Caco-2 (cell line): ENCODE results near the gene ZSCAN23. TPM values are rescaled to one million over a fixed set of nuclear protein-coding genes. Genes with fewer than 3 reads are reported as not detected.

Experiments used
- BruUV-seq: library from RNA; stranded (reverse); fragments of 400-500 nt; replicated peaks from 2 replicates; lab custom pipeline; 2021; lab: Mats Ljungman, UMichigan
- CTCF ChIA-PET: fragments of 300-600 bp; sonication (Branson Sonifier 250); formaldehyde crosslinking; loops from one replicate; lab custom pipeline; 2022; ENCODE audit warnings: antibody characterized with exemption; lab: Charles Lee
- POLR2A ChIA-PET: fragments of 300-600 bp; sonication (Branson Sonifier 250); formaldehyde crosslinking; loops from one replicate; lab custom pipeline; 2022; ENCODE audit warnings: antibody characterized with exemption; lab: Charles Lee
- DNase-seq, 2 experiments: peaks; one replicate each; pipeline versions ENCODE4 v3.0.0 to v3.0.0-alpha.2; 2020 to 2022
- H3K27me3 ChIP-seq: replicated peaks from 2 replicates; pipeline ENCODE4 v1.6.0; 2011; ENCODE audit warnings: low read length; ENCODE audit not compliant: control insufficient read depth, insufficient read depth
- H3K36me3 ChIP-seq: 2 replicates; pipeline ENCODE4 v1.5.1; 2011; ENCODE audit warnings: low read length; ENCODE audit not compliant: control insufficient read depth, insufficient read depth
- H3K4me1 ChIP-seq: fragments of 250-450 bp; sonication (Bioruptor Pico); 2 replicates; pipeline ENCODE4 v1.5.1; 2020; ENCODE audit warnings: mild to moderate bottlenecking
- H3K4me3 ChIP-seq: 2 replicates; pipeline ENCODE4 v1.5.1; 2011; ENCODE audit warnings: low read depth, mild to moderate bottlenecking, control low read depth, low read length
- H3K9me3 ChIP-seq: fragments of 250-450 bp; sonication (Bioruptor Pico); 2 replicates; pipeline ENCODE4 v1.5.1; 2020; ENCODE audit warnings: mild to moderate bottlenecking, moderate library complexity
- H3K27ac Mint-ChIP-seq: one replicate; pipeline ENCODE4 v1.8.0; 2022; ENCODE audit warnings: mixed read lengths; ENCODE audit not compliant: unreplicated experiment
- H3K27me3 Mint-ChIP-seq: one replicate; pipeline ENCODE4 v1.8.0; 2022; ENCODE audit warnings: mixed read lengths; ENCODE audit not compliant: insufficient read depth, unreplicated experiment
- H3K36me3 Mint-ChIP-seq: one replicate; pipeline ENCODE4 v1.8.0; 2022; ENCODE audit warnings: mild to moderate bottlenecking, mixed read lengths; ENCODE audit not compliant: insufficient read depth, unreplicated experiment
- H3K4me1 Mint-ChIP-seq: one replicate; pipeline ENCODE4 v1.8.0; 2022; ENCODE audit warnings: low read depth, mixed read lengths; ENCODE audit not compliant: unreplicated experiment
- H3K4me3 Mint-ChIP-seq: one replicate; pipeline ENCODE4 v1.8.0; 2022; ENCODE audit warnings: mild to moderate bottlenecking, moderate library complexity, mixed read lengths; ENCODE audit not compliant: unreplicated experiment
- H3K9me3 Mint-ChIP-seq: one replicate; pipeline ENCODE4 v1.8.0; 2022; ENCODE audit warnings: mixed read lengths; ENCODE audit not compliant: unreplicated experiment
- CTCF ChIP-seq, 2 experiments: fragments of 200-600 bp in 1 of 2; IDR thresholded peaks; 1 replicate in 1 of 2; 2 replicates in 1 of 2; pipeline versions ENCODE4 v1.5.1 to v1.8.0; 2011 to 2022; ENCODE audit warnings: antibody characterized with exemption in 1 of 2, control low read depth in 1 of 2, inconsistent platforms in 1 of 2, low read depth in 1 of 2, low read length in 1 of 2, mild to moderate bottlenecking in 1 of 2, moderate library complexity in 1 of 2; ENCODE audit not compliant: insufficient read depth in 1 of 2, severe bottlenecking in 1 of 2, unreplicated experiment in 1 of 2
- intact Hi-C: fragments of 100-400 bp; cut with micrococcal nuclease; formaldehyde crosslinking; loops from one replicate; pipeline ENCODE4 v1.10.0; 2022; ENCODE audit not compliant: unreplicated experiment
- total RNA-seq: library from RNA; stranded (reverse); gene quantifications from 2 replicates; pipeline ENCODE4 v1.2.3, GENCODE V29; 2022

The ZSCAN23 gene
- total RNA-seq, 1 experiment from 2014 or later = not detected

GRCh38 chr6:28489366-28490204 lies 46.3 kb upstream of the ZSCAN23 start:
- no peaks in the 10 kb centered on the region for H3K9me3 Mint-ChIP-seq
- intact Hi-C loops = no loop called here
- H3K9me3 ChIP-seq = no peaks in the 10 kb centered on the region
- DNase-seq = no peak
- CTCF ChIA-PET = interaction anchor here (0.6 kb wide), 1 partner anchor 168 kb away, joined by 4 read pairs; no protein-coding TSS in a partner anchor
- no peaks in the 10 kb centered on the region for H3K4me1 Mint-ChIP-seq
- no peaks in the 10 kb centered on the region for H3K4me1 ChIP-seq
- no peaks in the 10 kb centered on the region for H3K27me3 ChIP-seq
- POLR2A ChIA-PET = no interaction called here
- H3K36me3 ChIP-seq = no peaks in the 10 kb centered on the region
- no peak overlapping the region for H3K27ac Mint-ChIP-seq
- TF ChIP-seq CTCF (IDR thresholded peaks at IDR 0.05; ENCODE audit: insufficient read depth in 1 of 2, low read depth in 1 of 2, low read length in 1 of 2, severe bottlenecking in 1 of 2, unreplicated experiment in 1 of 2) = no peak
- no peak overlapping the region for H3K4me3 ChIP-seq
- BruUV-seq = no TSS peak
- H3K36me3 Mint-ChIP-seq = no peaks in the 10 kb centered on the region
- H3K4me3 Mint-ChIP-seq = no peak overlapping the region
- no peaks in the 10 kb centered on the region for H3K27me3 Mint-ChIP-seq

DNA sequence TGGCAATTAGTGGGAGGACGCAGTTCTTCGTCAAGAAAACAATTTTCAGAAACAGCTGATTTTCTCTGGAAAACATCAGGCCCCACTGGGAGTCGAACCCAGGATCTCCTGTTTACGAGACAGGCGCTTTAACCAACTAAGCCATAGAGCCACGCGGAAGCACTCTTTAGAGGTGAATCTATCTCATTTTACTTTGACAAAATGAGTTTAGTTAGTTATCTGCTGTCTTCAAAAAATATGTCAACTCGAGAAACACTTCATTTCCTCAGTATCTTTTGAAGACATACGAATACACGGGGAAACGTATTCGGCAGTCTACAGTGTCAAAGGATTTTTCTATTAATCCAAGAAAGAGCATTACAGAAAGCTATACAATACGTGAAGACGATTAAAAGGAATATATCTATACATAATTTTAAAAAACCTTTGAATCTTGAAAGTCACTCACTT lies 45.6 kb upstream of the ZSCAN23 start:
- Histone ChIP-seq H3K9me3 (no peaks in the 10 kb centered on the region), H3K4me3 (no peak overlapping the region), H3K4me1 (no peaks in the 10 kb centered on the region), H3K27me3 (no peaks in the 10 kb centered on the region), H3K36me3 (no peaks in the 10 kb centered on the region)
- Mint-ChIP-seq H3K4me3 (no peak overlapping the region), H3K27ac (no peak overlapping the region), H3K27me3 (no peaks in the 10 kb centered on the region), H3K9me3 (no peaks in the 10 kb centered on the region), H3K36me3 (no peaks in the 10 kb centered on the region), H3K4me1 (no peaks in the 10 kb centered on the region)
- no peak for DNase-seq
- intact Hi-C loops = no loop called here
- ChIA-PET CTCF (interaction anchor here (0.6 kb wide), 1 partner anchor 169 kb away, joined by 4 read pairs; no protein-coding TSS in a partner anchor), POLR2A (no interaction called here)
- no TSS peak for BruUV-seq
- TF ChIP-seq CTCF (IDR thresholded peaks at IDR 0.05; ENCODE audit: insufficient read depth in 1 of 2, low read depth in 1 of 2, low read length in 1 of 2, severe bottlenecking in 1 of 2, unreplicated experiment in 1 of 2) = no peak

DNA sequence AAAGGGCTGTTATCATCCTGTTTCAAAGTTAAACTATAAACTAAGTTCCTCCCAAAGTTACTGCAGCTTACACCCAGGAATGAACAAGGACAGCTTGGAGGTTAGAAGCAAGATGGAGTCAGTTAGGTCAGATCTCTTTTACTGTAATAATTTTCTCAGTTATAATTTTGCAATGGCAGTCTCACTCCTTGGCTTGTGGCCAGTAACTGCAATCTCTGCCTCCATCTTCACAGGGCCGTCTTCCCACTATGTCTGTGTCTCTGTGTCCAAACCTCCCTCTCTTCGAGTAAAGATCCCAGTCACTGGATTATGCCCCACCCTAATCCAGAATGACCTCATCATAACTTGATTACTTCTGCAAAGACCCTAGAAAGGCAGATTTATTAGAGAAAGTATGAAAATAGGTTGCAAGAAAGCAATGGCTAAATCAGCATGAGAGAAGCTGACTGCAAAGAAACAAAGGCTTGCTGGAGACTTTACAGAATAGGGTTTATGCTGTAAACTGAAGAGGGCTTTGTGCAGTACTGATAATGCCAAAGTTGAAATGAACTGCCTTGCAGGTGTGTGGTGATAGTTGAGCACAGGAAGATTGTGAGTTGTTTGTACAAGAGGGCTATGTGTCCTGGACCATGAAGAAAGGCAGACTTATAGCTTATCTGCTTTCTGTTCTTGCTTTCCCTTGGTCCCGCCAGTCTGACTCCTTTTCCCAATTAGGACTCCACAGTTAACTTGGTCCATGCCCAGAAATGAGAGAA lies 43.9 kb upstream of the ZSCAN23 start:
- no peaks in the 10 kb centered on the region for H3K4me1 ChIP-seq
- BruUV-seq = no TSS peak
- H3K36me3 ChIP-seq = no peaks in the 10 kb centered on the region
- H3K27me3 ChIP-seq = no peaks in the 10 kb centered on the region
- Mint-ChIP-seq H3K27me3 (peaks cover 1% of the 10 kb centered on the region), H3K27ac (no peak overlapping the region), H3K9me3 (no peaks in the 10 kb centered on the region), H3K4me3 (no peak overlapping the region), H3K4me1 (no peaks in the 10 kb centered on the region), H3K36me3 (no peaks in the 10 kb centered on the region)
- H3K9me3 ChIP-seq = no peaks in the 10 kb centered on the region
- H3K4me3 ChIP-seq = no peak overlapping the region
- POLR2A ChIA-PET = no interaction called here
- no peak for TF ChIP-seq CTCF (IDR thresholded peaks at IDR 0.05; ENCODE audit: insufficient read depth in 1 of 2, low read depth in 1 of 2, low read length in 1 of 2, severe bottlenecking in 1 of 2, unreplicated experiment in 1 of 2)
- CTCF ChIA-PET = no interaction called here
- no peak for DNase-seq
- intact Hi-C loops = no loop called here
